BJ (cell line): Measurements from ENCODE around the gene SPACDR. TPM values are rescaled to one million over a fixed set of nuclear protein-coding genes. Genes with fewer than 3 reads are reported as not detected.
A peak's percentile ranks its signal among the peaks of the same experiment; 100 is the strongest.

Experiments
- CTCF ChIA-PET: fragments of 350-600 bp; formaldehyde crosslinking; extraction: SDS; loops from one replicate; lab custom pipeline; 2021; ENCODE audit warnings: antibody characterized with exemption, inconsistent platforms; lab: Yijun Ruan, JAX
- POLR2A ChIA-PET: fragments of 300-600 bp; sonication (Branson Sonifier 250); formaldehyde crosslinking; extraction: SDS; loops from one replicate; lab custom pipeline; 2021; ENCODE audit warnings: antibody characterized with exemption; lab: Charles Lee
- DNase-seq: peaks from one replicate; pipeline ENCODE4 v3.0.0-alpha.2; 2011; ENCODE audit warnings: low read depth
- H3K27me3 ChIP-seq: 2 replicates; pipeline ENCODE4 v1.6.0; 2011; ENCODE audit warnings: low read length; ENCODE audit not compliant: control insufficient read depth, insufficient read depth
- H3K36me3 ChIP-seq: 2 replicates; pipeline ENCODE4 v1.5.1; 2011; ENCODE audit warnings: low read length; ENCODE audit not compliant: control insufficient read depth, insufficient read depth
- H3K4me3 ChIP-seq: 2 replicates; pipeline ENCODE4 v1.5.1; 2011; ENCODE audit warnings: low read depth, mild to moderate bottlenecking, control low read depth, low read length
- CTCF ChIP-seq: IDR thresholded peaks from 2 replicates; pipeline ENCODE4 v1.5.1; 2011; ENCODE audit warnings: low read depth, mild to moderate bottlenecking, control low read depth, inconsistent platforms, low read length, moderate library complexity; ENCODE audit not compliant: insufficient read depth
- polyA plus RNA-seq: library from polyadenylated mRNA; depleted of rRNA; stranded (reverse); fragments of >200 nt; gene quantifications from 2 replicates; pipeline ENCODE4 v1.2.3, GENCODE V29; 2011

SPACDR gene
- polyA plus RNA-seq, 1 experiment, result 0.32 TPM

- ChIA-PET CTCF (interaction anchor here (0.6 to 2.6 kb wide), 29 partner anchors 9 to 268 kb away, joined by 3 to 23 read pairs (median 5); no protein-coding TSS in a partner anchor), POLR2A (interaction anchor here (0.6 to 0.7 kb wide), 2 partner anchors 163 to 343 kb away, joined by 4 to 6 read pairs; no protein-coding TSS in a partner anchor)
- no peak for TF ChIP-seq CTCF
- Histone ChIP-seq H3K4me3 (peak overlapping the region; percentile 48), H3K36me3 (no peaks in the 10 kb centered on the region), H3K27me3 (no peaks in the 10 kb centered on the region)
- DNase-seq, result no peak
These were observed 18.6 kb upstream of the SPACDR start for GRCh38 chr7:100482728-100483089.

GRCh38 chr7:100481466-100481865, 17.4 kb upstream of the SPACDR start:
- CTCF ChIA-PET, result interaction anchor here (0.8 to 2.6 kb wide), 6 partner anchors 12 to 211 kb away, joined by 3 to 23 read pairs (median 7); no protein-coding TSS in a partner anchor

GRCh38 chr7:100478958-100479660, 15.0 kb upstream of the SPACDR start, which contains the start of gene TSC22D4:
TSC22D4 (minus strand) TSS chr7:100479214; CDS start chr7:100478038, 1,176 bp downstream.
- Histone ChIP-seq H3K27me3 (no peaks in the 10 kb centered on the region), H3K36me3 (peaks cover 3% of the 10 kb centered on the region), H3K4me3 (peak within 1 kb of the TSS; percentile 98)
- peak; percentile 63 for DNase-seq
- ChIA-PET CTCF (interaction anchor here (0.9 to 5.2 kb wide), 9 partner anchors 10 to 213 kb away, joined by 3 to 34 read pairs (median 4); no protein-coding TSS in a partner anchor), POLR2A (interaction anchor here (0.6 kb wide), 1 partner anchor 63 kb away, joined by 4 read pairs; no protein-coding TSS in a partner anchor)
- TF ChIP-seq CTCF, result no peak

More at GRCh38 chr7:100481466-100481865, 17.4 kb upstream of the SPACDR start:
- H3K27me3 ChIP-seq, result no peaks in the 10 kb centered on the region
- DNase-seq, result no peak
- POLR2A ChIA-PET, result no interaction called here
- TF ChIP-seq CTCF, result no peak
- H3K36me3 ChIP-seq, result no peaks in the 10 kb centered on the region
- H3K4me3 ChIP-seq, result no peak overlapping the region

GRCh38 chr7:100477871-100478267, 13.8 kb upstream of the SPACDR start:
- H3K27me3 ChIP-seq, result no peaks in the 10 kb centered on the region
- POLR2A ChIA-PET, result interaction anchor here (0.6 kb wide), 1 partner anchor 70 kb away, joined by 3 read pairs; no protein-coding TSS in a partner anchor
- H3K4me3 ChIP-seq, result peak overlapping the region; percentile 98
- no peak for TF ChIP-seq CTCF
- CTCF ChIA-PET, result interaction anchor here (0.8 to 5.2 kb wide), 7 partner anchors 9 to 124 kb away, joined by 3 to 34 read pairs (median 11); partner anchors contain the start of genes PCOLCE and SPACDR
- no peak for DNase-seq
- peaks cover 10% of the 10 kb centered on the region for H3K36me3 ChIP-seq
